Measurements from ENCODE around the gene FAM83C. TPM values are rescaled to one million over a fixed set of nuclear protein-coding genes. Genes with fewer than 3 reads are reported as not detected.

FAM83C gene
- total RNA-seq, 1 experiment from 2014 or later: not detected

DNA sequence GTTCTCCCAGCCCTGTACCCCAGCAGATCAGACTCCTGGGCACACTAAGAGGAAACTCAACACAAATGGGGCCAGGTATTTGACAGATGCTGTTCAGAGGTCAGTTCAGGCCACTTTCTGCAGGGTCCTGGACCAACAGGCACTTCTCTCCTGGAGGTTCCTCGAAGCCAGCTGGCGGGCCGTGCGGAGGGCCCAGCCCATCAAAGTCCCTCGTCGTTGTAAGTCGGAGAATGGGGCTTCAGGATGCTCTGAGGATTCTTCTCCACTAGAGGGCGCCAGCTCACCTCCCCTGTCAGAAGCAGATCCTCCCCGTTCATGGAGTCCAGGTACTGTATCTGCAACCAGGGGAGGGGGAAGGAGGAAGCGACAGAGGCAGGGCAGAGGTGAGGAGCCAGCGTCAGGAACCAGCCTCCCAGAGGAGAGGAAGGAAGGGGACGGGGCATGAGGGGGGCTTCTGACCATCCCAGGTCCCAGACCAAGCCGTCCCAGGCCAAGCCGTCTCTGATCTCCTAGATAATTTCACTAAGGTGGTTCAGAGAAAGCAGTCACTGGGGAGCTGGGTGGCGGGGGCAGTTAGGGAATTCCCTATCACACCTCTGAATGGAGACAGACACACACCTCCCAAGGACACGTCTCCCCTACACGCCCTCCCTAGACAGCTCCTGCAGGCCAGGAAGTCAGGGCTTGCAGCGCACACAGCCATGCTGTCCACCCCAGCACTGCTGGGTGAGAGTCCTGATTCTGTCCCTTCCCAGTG lies 11.7 kb upstream of the FAM83C start:
- Histone ChIP-seq H3K4me1 (ENCODE audit: control insufficient read depth in 1 of 2, insufficient read depth in 2 of 2, low read length in 2 of 2) (peaks cover 50 to 67% of the 10 kb centered on the region in 2 experiments), H3K9me3 (ENCODE audit: control insufficient read depth in 1 of 2, insufficient read depth in 1 of 2, low read depth in 1 of 2, low read length in 2 of 2) (no peaks in the 10 kb centered on the region), H3K9ac (ENCODE audit: low read length) (peak overlapping the region; percentile 58), H3K9me2 (ENCODE audit: insufficient read depth) (no peaks in the 10 kb centered on the region), H3K36me3 (ENCODE audit: control insufficient read depth in 1 of 2, insufficient read depth in 2 of 2, low read length in 2 of 2) (0 out of 4 replicates have a peak, but pooled peaks cover 0 to 2% of the 10 kb centered on the region in 2 experiments), H3K4me2 (ENCODE audit: low read length) (peak overlapping the region; percentile 73), H2AFZ (ENCODE audit: low read depth, low read length, poor library complexity, severe bottlenecking) (no peak overlapping the region), H4K20me1 (ENCODE audit: insufficient read depth) (no peaks in the 10 kb centered on the region), H3K79me2 (ENCODE audit: insufficient read depth, low read length) (no peaks in the 10 kb centered on the region), H3K27ac (ENCODE audit: low read depth, low read length) (peak overlapping the region; percentile 94), H3K27me3 (ENCODE audit: insufficient read depth, low read length) (no peaks in the 10 kb centered on the region), H3K4me3 (replicated peaks in 1 of 2; ENCODE audit: low read depth in 1 of 2, low read length in 2 of 2) (no peak overlapping the region)
- intact Hi-C loops (cut with micrococcal nuclease): loop anchor here (1.0 to 2.0 kb wide), 2 partner anchors 25 to 135 kb away; partner anchors contain the start of gene GDF5
- ChIA-PET RAD21 (ENCODE audit: low non-redundant PET in 1 of 2, low total read pairs in 2 of 2, uncharacterized antibody in 2 of 2, unreplicated experiment in 2 of 2) (interaction anchor here (0.6 to 3.6 kb wide), 5 partner anchors 25 to 785 kb away, joined by 3 to 26 read pairs (median 4); partner anchors contain the start of gene CEP250 (in 1 of the 2)), POLR2A (interaction anchor here (1.2 to 4.3 kb wide), 3 partner anchors 9 to 151 kb away, joined by 3 to 19 read pairs (median 8); partner anchors contain the start of gene CEP250), CTCF (interaction anchor here (0.9 to 9.7 kb wide), 14 partner anchors 9 to 208 kb away, joined by 3 to 108 read pairs (median 8); partner anchors contain the start of genes EIF6 and FAM83C)
- BruUV-seq (replicated peaks): no TSS peak
- DNase-seq (ENCODE audit: low read depth, low spot score) (peak; percentile 82), ATAC-seq (peak; percentile 39)
- TF ChIP-seq ELF1 (IDR thresholded peaks at IDR 0.05; ENCODE audit: borderline replicate concordance, low read depth) (no peak), RAD21 (IDR thresholded peaks at IDR 0.05; ENCODE audit: low read depth) (no peak), YY1 (IDR thresholded peaks at IDR 0.05; ENCODE audit: extremely low read depth, insufficient replicate concordance, low read depth, low read length) (peak; percentile 52)
- TF ChIP-seq, protein P1, sequence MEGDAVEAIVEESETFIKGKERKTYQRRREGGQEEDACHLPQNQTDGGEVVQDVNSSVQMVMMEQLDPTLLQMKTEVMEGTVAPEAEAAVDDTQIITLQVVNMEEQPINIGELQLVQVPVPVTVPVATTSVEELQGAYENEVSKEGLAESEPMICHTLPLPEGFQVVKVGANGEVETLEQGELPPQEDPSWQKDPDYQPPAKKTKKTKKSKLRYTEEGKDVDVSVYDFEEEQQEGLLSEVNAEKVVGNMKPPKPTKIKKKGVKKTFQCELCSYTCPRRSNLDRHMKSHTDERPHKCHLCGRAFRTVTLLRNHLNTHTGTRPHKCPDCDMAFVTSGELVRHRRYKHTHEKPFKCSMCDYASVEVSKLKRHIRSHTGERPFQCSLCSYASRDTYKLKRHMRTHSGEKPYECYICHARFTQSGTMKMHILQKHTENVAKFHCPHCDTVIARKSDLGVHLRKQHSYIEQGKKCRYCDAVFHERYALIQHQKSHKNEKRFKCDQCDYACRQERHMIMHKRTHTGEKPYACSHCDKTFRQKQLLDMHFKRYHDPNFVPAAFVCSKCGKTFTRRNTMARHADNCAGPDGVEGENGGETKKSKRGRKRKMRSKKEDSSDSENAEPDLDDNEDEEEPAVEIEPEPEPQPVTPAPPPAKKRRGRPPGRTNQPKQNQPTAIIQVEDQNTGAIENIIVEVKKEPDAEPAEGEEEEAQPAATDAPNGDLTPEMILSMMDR (IDR thresholded peaks at IDR 0.05 in 2 of 3, conservative IDR thresholded peaks at IDR 0.05 in 1 of 3; ENCODE audit: borderline replicate concordance in 1 of 3, insufficient read depth in 1 of 3, low read depth in 2 of 3, low read length in 2 of 3): peak in 2 of 3 experiments; percentile 91 to 93; a peak in 4 of 6 replicates
